Astrocyte (in vitro differentiated cells and primary cell): Measurements from ENCODE around the gene FER1L5. TPM values are rescaled to one million over a fixed set of nuclear protein-coding genes. Genes with fewer than 3 reads are reported as not detected.

Experiments used
- DNase-seq: peaks from one replicate; pipeline ENCODE4 v3.0.0-alpha.2; 2010; ENCODE audit warnings: low read depth
- FAIRE-seq: peaks from 2 replicates; lab custom pipeline; 2011; peaks lifted over from hg19 to GRCh38; lab: Jason Lieb, UNC
- H2AFZ ChIP-seq: 2 replicates; pipeline ENCODE4 v1.6.0; 2012; ENCODE audit warnings: low read depth, low read length, inconsistent platforms
- H3K27ac ChIP-seq: 2 replicates; pipeline ENCODE4 v1.5.1; 2011; ENCODE audit warnings: low read depth, low read length, inconsistent platforms
- H3K27me3 ChIP-seq: 2 replicates; pipeline ENCODE4 v1.6.0; 2011; ENCODE audit warnings: low read length, inconsistent platforms; ENCODE audit not compliant: insufficient read depth
- H3K36me3 ChIP-seq: 2 replicates; pipeline ENCODE4 v1.5.1; 2011; ENCODE audit warnings: low read length, inconsistent platforms; ENCODE audit not compliant: insufficient read depth
- H3K4me1 ChIP-seq: 2 replicates; pipeline ENCODE4 v1.5.1; 2011; ENCODE audit warnings: low read length, inconsistent platforms; ENCODE audit not compliant: insufficient read depth
- H3K4me2 ChIP-seq: 2 replicates; pipeline ENCODE4 v1.6.0; 2012; ENCODE audit warnings: low read length, inconsistent platforms
- H3K4me3 ChIP-seq: 2 replicates; pipeline ENCODE4 v1.5.1; 2011; ENCODE audit warnings: low read depth, mild to moderate bottlenecking, low read length, inconsistent platforms; ENCODE audit not compliant: insufficient read depth
- H3K79me2 ChIP-seq: 2 replicates; pipeline ENCODE4 v1.6.0; 2012; ENCODE audit warnings: mild to moderate bottlenecking, low read length, inconsistent platforms; ENCODE audit not compliant: insufficient read depth
- H3K9ac ChIP-seq: 2 replicates; pipeline ENCODE4 v1.6.0; 2012; ENCODE audit warnings: mild to moderate bottlenecking, low read length, inconsistent platforms
- H3K9me3 ChIP-seq: 2 replicates; pipeline ENCODE4 v1.5.1; 2012; ENCODE audit warnings: low read depth, mild to moderate bottlenecking, low read length, inconsistent platforms; ENCODE audit not compliant: insufficient read depth
- H4K20me1 ChIP-seq: 2 replicates; pipeline ENCODE4 v1.6.0; 2012; ENCODE audit warnings: low read length, inconsistent platforms; ENCODE audit not compliant: insufficient read depth
- H3K27ac Mint-ChIP-seq: one replicate; pipeline ENCODE4 v1.8.0; 2021; ENCODE audit warnings: mild to moderate bottlenecking, mixed read lengths; ENCODE audit not compliant: unreplicated experiment
- H3K27me3 Mint-ChIP-seq: one replicate; pipeline ENCODE4 v1.8.0; 2021; ENCODE audit warnings: low read depth, mixed read lengths; ENCODE audit not compliant: unreplicated experiment
- H3K36me3 Mint-ChIP-seq: one replicate; pipeline ENCODE4 v1.8.0; 2021; ENCODE audit warnings: low read depth, mixed read lengths; ENCODE audit not compliant: unreplicated experiment
- H3K4me1 Mint-ChIP-seq: one replicate; pipeline ENCODE4 v1.8.0; 2021; ENCODE audit warnings: low read depth, mixed read lengths; ENCODE audit not compliant: unreplicated experiment
- H3K4me3 Mint-ChIP-seq: one replicate; pipeline ENCODE4 v1.8.0; 2021; ENCODE audit warnings: mild to moderate bottlenecking, moderate library complexity, mixed read lengths; ENCODE audit not compliant: unreplicated experiment
- H3K9me3 Mint-ChIP-seq: one replicate; pipeline ENCODE4 v1.8.0; 2021; ENCODE audit warnings: mild to moderate bottlenecking, mixed read lengths; ENCODE audit not compliant: unreplicated experiment
- EZH2 ChIP-seq: IDR thresholded peaks from 2 replicates; pipeline ENCODE4 v1.6.1; 2012; ENCODE audit warnings: mild to moderate bottlenecking, low read length, inconsistent platforms; ENCODE audit not compliant: insufficient read depth
- total RNA-seq: library from RNA; stranded (reverse); gene quantifications from 2 replicates; pipeline ENCODE4 v1.2.1, GENCODE V29; 2021
- TF ChIP-seq, protein P1 (sequence below): IDR thresholded peaks from 2 replicates; pipeline ENCODE4 v1.5.1; 2011; ENCODE audit warnings: low read depth, mild to moderate bottlenecking, inconsistent platforms, low read length, moderate library complexity; ENCODE audit not compliant: insufficient read depth

Gene FER1L5
- total RNA-seq, 1 donor from 2014 or later, result 0.16 TPM

DNA sequence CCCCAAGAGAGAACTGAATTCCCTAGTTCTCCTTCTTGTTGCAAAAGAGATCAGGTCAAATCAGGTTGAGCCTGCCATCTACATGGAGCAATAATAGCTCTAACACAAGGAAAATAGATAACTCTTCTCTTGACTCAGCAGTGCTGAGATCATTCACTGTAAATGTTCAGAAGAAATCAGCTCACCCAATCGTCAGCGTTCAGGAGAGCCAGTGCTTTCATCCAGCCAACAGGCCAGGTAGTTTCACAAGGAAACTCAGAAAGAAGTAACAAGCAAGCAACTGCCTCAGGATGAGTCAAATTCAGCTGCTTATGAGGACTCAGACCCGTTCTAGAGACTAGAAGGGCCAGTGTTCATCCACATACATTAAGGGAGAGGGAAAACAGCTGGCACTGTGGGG, 91.4 kb downstream of the FER1L5 start:
- no peak for FAIRE-seq

DNA sequence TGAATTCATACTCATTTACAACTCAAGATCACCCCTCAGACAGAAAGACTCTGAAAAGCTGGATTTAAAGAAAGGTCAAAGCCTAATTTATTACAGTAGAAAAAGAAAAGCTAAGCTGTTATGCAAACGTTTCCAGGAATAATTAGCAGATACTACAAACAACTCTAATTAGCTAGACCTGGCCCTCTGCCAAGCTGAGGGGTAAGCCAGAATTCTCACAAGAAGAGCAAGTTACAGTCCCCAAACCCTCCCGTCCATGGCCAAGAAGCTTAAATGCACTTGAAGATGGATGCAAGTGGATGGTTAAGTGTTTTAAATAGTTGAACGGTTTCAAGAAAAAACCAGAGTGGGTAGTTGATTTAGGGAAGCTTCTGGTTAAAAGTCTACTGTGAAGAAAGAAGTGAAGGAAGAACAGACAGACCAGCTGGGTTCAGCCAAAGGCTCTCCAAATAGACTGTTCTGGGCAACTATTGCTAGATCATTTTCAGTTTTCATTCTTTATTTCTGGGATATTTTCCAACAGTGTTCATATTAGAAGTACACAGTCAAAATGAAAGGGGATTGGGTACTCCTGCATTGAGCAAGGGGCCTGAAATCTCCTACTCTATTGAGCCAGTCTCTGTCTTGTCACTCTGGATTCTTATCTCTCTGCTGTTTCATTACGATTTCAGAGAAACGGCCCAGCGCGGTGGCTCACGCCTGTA, 92.5 kb downstream of the FER1L5 start:
- H3K4me1 ChIP-seq, result peaks cover 5% of the 10 kb centered on the region
- no peak for TF ChIP-seq EZH2
- Mint-ChIP-seq H3K4me1 (peaks cover 16% of the 10 kb centered on the region), H3K27ac (no peak overlapping the region), H3K9me3 (no peaks in the 10 kb centered on the region), H3K36me3 (peaks cover 14% of the 10 kb centered on the region), H3K27me3 (no peaks in the 10 kb centered on the region), H3K4me3 (no peak overlapping the region)
- H3K27me3 ChIP-seq, result no peaks in the 10 kb centered on the region
- H3K4me2 ChIP-seq, result no peak overlapping the region
- H3K27ac ChIP-seq, result no peak overlapping the region
- H3K79me2 ChIP-seq, result peaks cover 22% of the 10 kb centered on the region
- no peak overlapping the region for H3K4me3 ChIP-seq
- no peaks in the 10 kb centered on the region for H3K9me3 ChIP-seq
- no peak for DNase-seq
- FAIRE-seq, result no peak
- peaks cover 27% of the 10 kb centered on the region for H3K36me3 ChIP-seq
- H2AFZ ChIP-seq, result no peak overlapping the region
- H3K9ac ChIP-seq, result no peak overlapping the region
- peaks cover 10% of the 10 kb centered on the region for H4K20me1 ChIP-seq

More for the DNA sequence above, 91.4 kb downstream of the FER1L5 start:
- H3K9me3 ChIP-seq, result no peaks in the 10 kb centered on the region
- TF ChIP-seq, protein P1, sequence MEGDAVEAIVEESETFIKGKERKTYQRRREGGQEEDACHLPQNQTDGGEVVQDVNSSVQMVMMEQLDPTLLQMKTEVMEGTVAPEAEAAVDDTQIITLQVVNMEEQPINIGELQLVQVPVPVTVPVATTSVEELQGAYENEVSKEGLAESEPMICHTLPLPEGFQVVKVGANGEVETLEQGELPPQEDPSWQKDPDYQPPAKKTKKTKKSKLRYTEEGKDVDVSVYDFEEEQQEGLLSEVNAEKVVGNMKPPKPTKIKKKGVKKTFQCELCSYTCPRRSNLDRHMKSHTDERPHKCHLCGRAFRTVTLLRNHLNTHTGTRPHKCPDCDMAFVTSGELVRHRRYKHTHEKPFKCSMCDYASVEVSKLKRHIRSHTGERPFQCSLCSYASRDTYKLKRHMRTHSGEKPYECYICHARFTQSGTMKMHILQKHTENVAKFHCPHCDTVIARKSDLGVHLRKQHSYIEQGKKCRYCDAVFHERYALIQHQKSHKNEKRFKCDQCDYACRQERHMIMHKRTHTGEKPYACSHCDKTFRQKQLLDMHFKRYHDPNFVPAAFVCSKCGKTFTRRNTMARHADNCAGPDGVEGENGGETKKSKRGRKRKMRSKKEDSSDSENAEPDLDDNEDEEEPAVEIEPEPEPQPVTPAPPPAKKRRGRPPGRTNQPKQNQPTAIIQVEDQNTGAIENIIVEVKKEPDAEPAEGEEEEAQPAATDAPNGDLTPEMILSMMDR, result no peak
- no peak for TF ChIP-seq EZH2
- peaks cover 10% of the 10 kb centered on the region for H4K20me1 ChIP-seq
- Mint-ChIP-seq H3K9me3 (no peaks in the 10 kb centered on the region), H3K27me3 (no peaks in the 10 kb centered on the region), H3K36me3 (peaks cover 17% of the 10 kb centered on the region), H3K4me1 (peaks cover 11% of the 10 kb centered on the region), H3K27ac (no peak overlapping the region), H3K4me3 (no peak overlapping the region)
- H3K27ac ChIP-seq, result no peak overlapping the region
- H3K4me2 ChIP-seq, result no peak overlapping the region
- H3K4me1 ChIP-seq, result peaks cover under 1% of the 10 kb centered on the region
- H3K27me3 ChIP-seq, result no peaks in the 10 kb centered on the region
- H3K36me3 ChIP-seq, result peaks cover 29% of the 10 kb centered on the region
- peaks cover 14% of the 10 kb centered on the region for H3K79me2 ChIP-seq
- no peak overlapping the region for H3K4me3 ChIP-seq
- H2AFZ ChIP-seq, result no peak overlapping the region
- H3K9ac ChIP-seq, result no peak overlapping the region
- no peak for DNase-seq

DNA sequence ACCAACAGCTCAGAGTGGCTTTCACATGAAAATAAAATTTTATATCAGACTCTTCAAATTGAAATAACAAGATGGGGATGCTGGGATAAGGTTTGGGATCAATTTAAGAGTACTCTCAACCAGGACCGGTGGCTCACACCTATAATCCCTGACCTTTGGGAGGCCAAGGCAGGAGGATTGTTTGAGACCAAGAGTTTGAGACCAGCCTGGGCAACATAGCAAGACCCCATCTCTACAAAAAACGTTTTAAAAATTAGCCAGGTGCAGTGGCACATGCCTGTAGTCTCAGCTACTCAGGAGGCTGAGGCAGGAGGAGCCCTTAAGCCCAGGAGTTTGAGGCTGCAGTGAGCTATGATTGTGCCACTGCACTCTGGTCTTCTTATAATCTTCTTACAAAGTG, 94.7 kb downstream of the FER1L5 start:
- Histone ChIP-seq H3K4me3 (no peak overlapping the region), H3K36me3 (peaks cover 22% of the 10 kb centered on the region), H3K9ac (no peak overlapping the region), H3K79me2 (peaks cover 22% of the 10 kb centered on the region), H2AFZ (no peak overlapping the region), H3K4me2 (no peak overlapping the region), H3K27me3 (no peaks in the 10 kb centered on the region), H3K4me1 (peaks cover 11% of the 10 kb centered on the region), H3K27ac (no peak overlapping the region), H4K20me1 (peaks cover 10% of the 10 kb centered on the region), H3K9me3 (no peaks in the 10 kb centered on the region)
- Mint-ChIP-seq H3K4me1 (peaks cover 12% of the 10 kb centered on the region), H3K4me3 (no peak overlapping the region), H3K9me3 (no peaks in the 10 kb centered on the region), H3K27me3 (no peaks in the 10 kb centered on the region), H3K27ac (no peak overlapping the region), H3K36me3 (peaks cover 12% of the 10 kb centered on the region)
- FAIRE-seq (no peak), DNase-seq (no peak)
- TF ChIP-seq EZH2, result no peak
- TF ChIP-seq, protein P1, result no peak
